H1 (cell line): ENCODE results near the gene LRP5. TPM values are rescaled to one million over a fixed set of nuclear protein-coding genes. Genes with fewer than 3 reads are reported as not detected.

Experiments
- polyA plus RNA-seq, 7 experiments: library from polyadenylated mRNA; depleted of rRNA in 3 of 7; stranded (reverse) in 5 of 7; unstranded in 2 of 7; fragments of >200 nt in 5 of 7; fragments of 200-250 nt in 2 of 7; gene quantifications; 1 replicate in 5 of 7; 2 replicates in 1 of 7; 4 replicates in 1 of 7; pipeline versions ENCODE4 v1.2.1 to v1.2.3, GENCODE V29; 2011 to 2013; ENCODE audit warnings: missing spikeins in 2 of 7, mixed read lengths in 2 of 7
- total RNA-seq: library from RNA; stranded (reverse); fragmentation: NEBNext Ultra II Directional; extraction: Animal tissue kit (Norgen Biotek cat#: 25700); gene quantifications from 2 replicates; pipeline ENCODE4 v1.2.1, GENCODE V29; 2021
- TF ChIP-seq, protein P1 (sequence below): fragments of 300-600 bp; sonication (generic); IDR thresholded peaks from 2 replicates; pipeline ENCODE4 v1.7.1; 2012; ENCODE audit warnings: low read length, moderate library complexity, mild to moderate bottlenecking, inconsistent platforms; ENCODE audit not compliant: insufficient replicate concordance

LRP5 gene
- total and polyA plus RNA-seq, 2 of the 8 experiments (the other 6 are each of a cell fraction or from before 2014, with no cell fraction given): 19.0 to 38.9 TPM

GRCh38 chr11:68314203-68315170 lies 2.1 kb downstream of the LRP5 start (continued):
- TF ChIP-seq, protein P1, sequence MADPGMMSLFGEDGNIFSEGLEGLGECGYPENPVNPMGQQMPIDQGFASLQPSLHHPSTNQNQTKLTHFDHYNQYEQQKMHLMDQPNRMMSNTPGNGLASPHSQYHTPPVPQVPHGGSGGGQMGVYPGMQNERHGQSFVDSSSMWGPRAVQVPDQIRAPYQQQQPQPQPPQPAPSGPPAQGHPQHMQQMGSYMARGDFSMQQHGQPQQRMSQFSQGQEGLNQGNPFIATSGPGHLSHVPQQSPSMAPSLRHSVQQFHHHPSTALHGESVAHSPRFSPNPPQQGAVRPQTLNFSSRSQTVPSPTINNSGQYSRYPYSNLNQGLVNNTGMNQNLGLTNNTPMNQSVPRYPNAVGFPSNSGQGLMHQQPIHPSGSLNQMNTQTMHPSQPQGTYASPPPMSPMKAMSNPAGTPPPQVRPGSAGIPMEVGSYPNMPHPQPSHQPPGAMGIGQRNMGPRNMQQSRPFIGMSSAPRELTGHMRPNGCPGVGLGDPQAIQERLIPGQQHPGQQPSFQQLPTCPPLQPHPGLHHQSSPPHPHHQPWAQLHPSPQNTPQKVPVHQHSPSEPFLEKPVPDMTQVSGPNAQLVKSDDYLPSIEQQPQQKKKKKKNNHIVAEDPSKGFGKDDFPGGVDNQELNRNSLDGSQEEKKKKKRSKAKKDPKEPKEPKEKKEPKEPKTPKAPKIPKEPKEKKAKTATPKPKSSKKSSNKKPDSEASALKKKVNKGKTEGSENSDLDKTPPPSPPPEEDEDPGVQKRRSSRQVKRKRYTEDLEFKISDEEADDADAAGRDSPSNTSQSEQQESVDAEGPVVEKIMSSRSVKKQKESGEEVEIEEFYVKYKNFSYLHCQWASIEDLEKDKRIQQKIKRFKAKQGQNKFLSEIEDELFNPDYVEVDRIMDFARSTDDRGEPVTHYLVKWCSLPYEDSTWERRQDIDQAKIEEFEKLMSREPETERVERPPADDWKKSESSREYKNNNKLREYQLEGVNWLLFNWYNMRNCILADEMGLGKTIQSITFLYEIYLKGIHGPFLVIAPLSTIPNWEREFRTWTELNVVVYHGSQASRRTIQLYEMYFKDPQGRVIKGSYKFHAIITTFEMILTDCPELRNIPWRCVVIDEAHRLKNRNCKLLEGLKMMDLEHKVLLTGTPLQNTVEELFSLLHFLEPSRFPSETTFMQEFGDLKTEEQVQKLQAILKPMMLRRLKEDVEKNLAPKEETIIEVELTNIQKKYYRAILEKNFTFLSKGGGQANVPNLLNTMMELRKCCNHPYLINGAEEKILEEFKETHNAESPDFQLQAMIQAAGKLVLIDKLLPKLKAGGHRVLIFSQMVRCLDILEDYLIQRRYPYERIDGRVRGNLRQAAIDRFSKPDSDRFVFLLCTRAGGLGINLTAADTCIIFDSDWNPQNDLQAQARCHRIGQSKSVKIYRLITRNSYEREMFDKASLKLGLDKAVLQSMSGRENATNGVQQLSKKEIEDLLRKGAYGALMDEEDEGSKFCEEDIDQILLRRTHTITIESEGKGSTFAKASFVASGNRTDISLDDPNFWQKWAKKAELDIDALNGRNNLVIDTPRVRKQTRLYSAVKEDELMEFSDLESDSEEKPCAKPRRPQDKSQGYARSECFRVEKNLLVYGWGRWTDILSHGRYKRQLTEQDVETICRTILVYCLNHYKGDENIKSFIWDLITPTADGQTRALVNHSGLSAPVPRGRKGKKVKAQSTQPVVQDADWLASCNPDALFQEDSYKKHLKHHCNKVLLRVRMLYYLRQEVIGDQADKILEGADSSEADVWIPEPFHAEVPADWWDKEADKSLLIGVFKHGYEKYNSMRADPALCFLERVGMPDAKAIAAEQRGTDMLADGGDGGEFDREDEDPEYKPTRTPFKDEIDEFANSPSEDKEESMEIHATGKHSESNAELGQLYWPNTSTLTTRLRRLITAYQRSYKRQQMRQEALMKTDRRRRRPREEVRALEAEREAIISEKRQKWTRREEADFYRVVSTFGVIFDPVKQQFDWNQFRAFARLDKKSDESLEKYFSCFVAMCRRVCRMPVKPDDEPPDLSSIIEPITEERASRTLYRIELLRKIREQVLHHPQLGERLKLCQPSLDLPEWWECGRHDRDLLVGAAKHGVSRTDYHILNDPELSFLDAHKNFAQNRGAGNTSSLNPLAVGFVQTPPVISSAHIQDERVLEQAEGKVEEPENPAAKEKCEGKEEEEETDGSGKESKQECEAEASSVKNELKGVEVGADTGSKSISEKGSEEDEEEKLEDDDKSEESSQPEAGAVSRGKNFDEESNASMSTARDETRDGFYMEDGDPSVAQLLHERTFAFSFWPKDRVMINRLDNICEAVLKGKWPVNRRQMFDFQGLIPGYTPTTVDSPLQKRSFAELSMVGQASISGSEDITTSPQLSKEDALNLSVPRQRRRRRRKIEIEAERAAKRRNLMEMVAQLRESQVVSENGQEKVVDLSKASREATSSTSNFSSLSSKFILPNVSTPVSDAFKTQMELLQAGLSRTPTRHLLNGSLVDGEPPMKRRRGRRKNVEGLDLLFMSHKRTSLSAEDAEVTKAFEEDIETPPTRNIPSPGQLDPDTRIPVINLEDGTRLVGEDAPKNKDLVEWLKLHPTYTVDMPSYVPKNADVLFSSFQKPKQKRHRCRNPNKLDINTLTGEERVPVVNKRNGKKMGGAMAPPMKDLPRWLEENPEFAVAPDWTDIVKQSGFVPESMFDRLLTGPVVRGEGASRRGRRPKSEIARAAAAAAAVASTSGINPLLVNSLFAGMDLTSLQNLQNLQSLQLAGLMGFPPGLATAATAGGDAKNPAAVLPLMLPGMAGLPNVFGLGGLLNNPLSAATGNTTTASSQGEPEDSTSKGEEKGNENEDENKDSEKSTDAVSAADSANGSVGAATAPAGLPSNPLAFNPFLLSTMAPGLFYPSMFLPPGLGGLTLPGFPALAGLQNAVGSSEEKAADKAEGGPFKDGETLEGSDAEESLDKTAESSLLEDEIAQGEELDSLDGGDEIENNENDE: no peak
- TF ChIP-seq, all 59 proteins: peak for 0
